SK-N-SH (cell line): ENCODE measurements around the gene AGBL4. TPM values are rescaled to one million over a fixed set of nuclear protein-coding genes. Genes with fewer than 3 reads are reported as not detected.

Experiments used
- CTCF ChIA-PET: fragments of 300-600, 350-600 bp; formaldehyde crosslinking; extraction: SDS; loops from one replicate; lab custom pipeline; 2021; lab: Yijun Ruan, JAX
- POLR2A ChIA-PET: fragments of 350-600 bp; sonication (Branson Sonifier 250); formaldehyde crosslinking; extraction: SDS; loops from one replicate; lab custom pipeline; 2020; ENCODE audit warnings: antibody characterized with exemption, inconsistent platforms; lab: Yijun Ruan, JAX
- DNase-seq: peaks from one replicate; pipeline ENCODE4 v3.0.0; 2012
- H2AFZ ChIP-seq: fragments of 200-600 bp; sonication (generic); 2 replicates; pipeline ENCODE4 v1.8.1; 2016; ENCODE audit warnings: antibody characterized with exemption, mild to moderate bottlenecking, low read depth
- H3F3A ChIP-seq: fragments of 200-600 bp; sonication (generic); replicated peaks from 2 replicates; pipeline ENCODE3; 2016; ENCODE audit warnings: antibody characterized with exemption, mild to moderate bottlenecking; ENCODE audit not compliant: insufficient read depth
- H3K27ac ChIP-seq, 2 experiments: fragments of 200-500 bp in 1 of 2; fragments of 200-600 bp in 1 of 2; sonication (Bioruptor generic) in 1 of 2; sonication (generic), shearing (Covaris generic) in 1 of 2; 2 replicates each; pipeline versions ENCODE4 v1.5.1 to v1.6.1; 2014 to 2016; ENCODE audit warnings: low read depth in 2 of 2, inconsistent platforms in 1 of 2, low read length in 1 of 2, mild to moderate bottlenecking in 1 of 2, mixed read lengths in 1 of 2
- H3K27me3 ChIP-seq: fragments of 200-600 bp; sonication (generic), shearing (Covaris generic); 2 replicates; pipeline ENCODE4 v1.6.1; 2016; ENCODE audit warnings: mixed run types; ENCODE audit not compliant: insufficient read depth
- H3K36me3 ChIP-seq, 2 experiments: fragments of 200-500 bp in 1 of 2; fragments of 200-600 bp in 1 of 2; sonication (Bioruptor generic) in 1 of 2; sonication (generic) in 1 of 2; replicated peaks in 1 of 2; 2 replicates each; pipeline versions ENCODE3 to v1.5.1; 2014 to 2016; ENCODE audit warnings: low read length in 1 of 2, mild to moderate bottlenecking in 1 of 2; ENCODE audit not compliant: insufficient read depth in 2 of 2, control insufficient read depth in 1 of 2
- H3K4me1 ChIP-seq, 2 experiments: fragments of 200-500 bp in 1 of 2; fragments of 200-600 bp in 1 of 2; sonication (Bioruptor generic) in 1 of 2; sonication (generic), shearing (Covaris generic) in 1 of 2; 2 replicates each; pipeline versions ENCODE4 v1.5.1 to v1.6.1; 2014 to 2016; ENCODE audit warnings: low read depth in 1 of 2, low read length in 1 of 2, mixed run types in 1 of 2; ENCODE audit not compliant: insufficient read depth in 2 of 2, control insufficient read depth in 1 of 2
- H3K4me2 ChIP-seq: fragments of 200-600 bp; sonication (generic), shearing (Covaris generic); 2 replicates; pipeline ENCODE4 v1.6.1; 2017; ENCODE audit warnings: mixed run types
- H3K4me3 ChIP-seq, 2 experiments: fragments of 200-500 bp in 1 of 2; fragments of 200-600 bp in 1 of 2; sonication (Bioruptor generic) in 1 of 2; sonication (generic), shearing (Covaris generic) in 1 of 2; 2 replicates each; pipeline versions ENCODE4 v1.5.1 to v1.8.1; 2014 to 2016; ENCODE audit warnings: low read depth in 2 of 2, inconsistent platforms in 1 of 2, low read length in 1 of 2, mild to moderate bottlenecking in 1 of 2, mixed read lengths in 1 of 2, moderate library complexity in 1 of 2
- H3K79me2 ChIP-seq: fragments of 200-600 bp; sonication (generic); 2 replicates; pipeline ENCODE4 v1.8.1; 2017; ENCODE audit warnings: mild to moderate bottlenecking; ENCODE audit not compliant: insufficient read depth
- H3K9ac ChIP-seq: fragments of 200-600 bp; sonication (generic); 2 replicates; pipeline ENCODE4 v1.6.1; 2017; ENCODE audit warnings: mixed run types
- H3K9me2 ChIP-seq: fragments of 200-600 bp; sonication (generic); 2 replicates; pipeline ENCODE4 v1.6.1; 2017; ENCODE audit warnings: mixed run types
- H3K9me3 ChIP-seq: fragments of 200-600 bp; sonication (generic); 2 replicates; pipeline ENCODE4 v1.6.1; 2017; ENCODE audit warnings: mixed run types, mild to moderate bottlenecking, moderate library complexity
- H4K20me1 ChIP-seq: fragments of 200-600 bp; sonication (generic); 2 replicates; pipeline ENCODE4 v1.6.1; 2017; ENCODE audit warnings: mild to moderate bottlenecking, mixed run types; ENCODE audit not compliant: insufficient read depth
- CTCF ChIP-seq: fragments of 200-600 bp; sonication (generic); IDR thresholded peaks from 2 replicates; pipeline ENCODE4 v1.6.1; 2017; ENCODE audit warnings: antibody characterized with exemption, mild to moderate bottlenecking, moderate library complexity
- EP300 ChIP-seq, 2 experiments: IDR thresholded peaks; 2 replicates each; pipeline versions ENCODE4 v1.4.0 to v1.6.1; 2012; ENCODE audit warnings: borderline replicate concordance in 1 of 2, low read depth in 1 of 2, low read length in 1 of 2
- FOSL2 ChIP-seq: IDR thresholded peaks from 2 replicates; pipeline ENCODE4 v1.4.0; 2012; ENCODE audit warnings: low read depth, mild to moderate bottlenecking, moderate library complexity, borderline replicate concordance
- FOXJ3 ChIP-seq: sonication (generic); formaldehyde crosslinking; IDR thresholded peaks from 2 replicates; pipeline ENCODE4 v1.5.1; 2020; ENCODE audit warnings: mild to moderate bottlenecking, missing genetic modification reagents
- MAX ChIP-seq: IDR thresholded peaks from 2 replicates; pipeline ENCODE4 v1.4.0; 2012; ENCODE audit warnings: low read depth
- NFIC ChIP-seq: IDR thresholded peaks from 2 replicates; pipeline ENCODE4 v1.4.0; 2012; ENCODE audit warnings: borderline replicate concordance
- PBX3 ChIP-seq: IDR thresholded peaks from 2 replicates; pipeline ENCODE4; 2012
- POLR2AphosphoS5 ChIP-seq: IDR thresholded peaks from 2 replicates; pipeline ENCODE4 v1.6.1; 2012; ENCODE audit warnings: low read depth, low read length
- RAD21 ChIP-seq: IDR thresholded peaks from 2 replicates; pipeline ENCODE4 v1.6.1; 2012; ENCODE audit warnings: mild to moderate bottlenecking, low read length
- REST ChIP-seq: IDR thresholded peaks from 2 replicates; pipeline ENCODE4 v1.6.1; 2012; ENCODE audit warnings: mild to moderate bottlenecking, low read depth, low read length, moderate library complexity
- RFX5 ChIP-seq: IDR thresholded peaks from 2 replicates; pipeline ENCODE4 v1.6.1; 2012; ENCODE audit warnings: mild to moderate bottlenecking, improper control_type of control experiment, low read length
- RXRA ChIP-seq: IDR thresholded peaks from 2 replicates; pipeline ENCODE4 v1.4.0; 2012; ENCODE audit warnings: low read depth, mild to moderate bottlenecking, borderline replicate concordance
- SIN3A ChIP-seq: IDR thresholded peaks from 2 replicates; pipeline ENCODE4 v1.6.1; 2012; ENCODE audit warnings: low read depth, mild to moderate bottlenecking, low read length, moderate library complexity, borderline replicate concordance
- SMC3 ChIP-seq: IDR thresholded peaks from 2 replicates; pipeline ENCODE4 v1.6.1; 2012; ENCODE audit warnings: low read depth, low read length, improper control_type of control experiment
- TCF12 ChIP-seq: IDR thresholded peaks from 2 replicates; pipeline ENCODE4 v1.4.0; 2012
- ZBTB33 ChIP-seq: IDR thresholded peaks from 2 replicates; pipeline ENCODE4 v1.4.0; 2012; ENCODE audit warnings: low read depth, borderline replicate concordance
- polyA plus RNA-seq, 3 experiments: library from polyadenylated mRNA; depleted of rRNA; stranded (reverse); fragments of >200 nt; gene quantifications; 2 replicates each; pipeline ENCODE4 v1.2.3, GENCODE V29; 2012

Gene AGBL4
- polyA plus RNA-seq, 1 of the 3 experiments (the other 2 are of a cell fraction), result 0.07 TPM

- Histone ChIP-seq H3F3A (no peaks in the 10 kb centered on the region), H3K4me2 (no peak overlapping the region), H3K9ac (no peak overlapping the region), H4K20me1 (no peaks in the 10 kb centered on the region), H3K79me2 (no peaks in the 10 kb centered on the region), H3K9me2 (no peaks in the 10 kb centered on the region), H3K4me1 (peaks cover 0 to 5% of the 10 kb centered on the region in 2 experiments; a peak in 1 of 4 replicates), H3K4me3 (no peak overlapping the region), H3K9me3 (no peaks in the 10 kb centered on the region), H2AFZ (no peak overlapping the region), H3K27ac (no peak overlapping the region), H3K36me3 (no peaks in the 10 kb centered on the region), H3K27me3 (no peaks in the 10 kb centered on the region)
- DNase-seq, result no peak
- CTCF ChIA-PET, result interaction anchor here (1.6 kb wide), 1 partner anchor 251 kb away, joined by 3 read pairs; no protein-coding TSS in a partner anchor
- POLR2A ChIA-PET, result no interaction called here
- TF ChIP-seq RAD21 (no peak), FOSL2 (no peak), SIN3A (no peak), MAX (no peak), REST (no peak), RFX5 (no peak), EP300 (IDR thresholded peaks at IDR 0.05; ENCODE audit: borderline replicate concordance in 1 of 2, low read depth in 1 of 2, low read length in 1 of 2) (no peak), TCF12 (no peak), NFIC (no peak), FOXJ3 (CRISPR knock-in tag) (no peak), SMC3 (no peak), PBX3 (no peak), POLR2AphosphoS5 (no peak), RXRA (no peak), CTCF (no peak), ZBTB33 (no peak)
Measured at GRCh38 chr1:48823168-48823567, 1200.6 kb downstream of the AGBL4 start.
